ENCODE results near the gene OR1M1. TPM values are rescaled to one million over a fixed set of nuclear protein-coding genes. Genes with fewer than 3 reads are reported as not detected.
A peak's percentile ranks its signal among the peaks of the same experiment; 100 is the strongest.
"Not testable (repeated sequence)": the region's sequence is repeated elsewhere in the genome, so short reads cannot be mapped to it uniquely, and the experiment has no call there.

The OR1M1 gene
- total and polyA plus RNA-seq, 5 donors from 2014 or later = not detected

GRCh38 chr19:9060564-9061340, 26.1 kb upstream of the OR1M1 start:
- no peak for ATAC-seq (ENCODE audit: low read depth in 2 of 2)
- Mint-ChIP-seq H3K27me3 (no peaks in the 10 kb centered on the region), H3K4me3 (no peak overlapping the region), H3K27ac (no peak overlapping the region), H3K36me3 (no peaks in the 10 kb centered on the region), H3K9me3 (peaks cover 0 to 2% (median 0%) of the 10 kb centered on the region in 7 donors), H3K4me1 (no peaks in the 10 kb centered on the region)
- no peak overlapping the region for H3K4me3 ChIP-seq (ENCODE audit: low read depth, low read length)
- H3K9me3 ChIP-seq (ENCODE audit: control insufficient read depth in 2 of 2, low read length in 2 of 2) = no peaks in the 10 kb centered on the region
- DNase-seq = no peak
- no peak overlapping the region for H3K27ac ChIP-seq (ENCODE audit: insufficient read depth, low read length, poor library complexity, severe bottlenecking)
- H3K4me1 ChIP-seq (ENCODE audit: control insufficient read depth, insufficient read depth, low read length, poor library complexity, severe bottlenecking) = no peaks in the 10 kb centered on the region
- H3K36me3 ChIP-seq (ENCODE audit: control insufficient read depth, insufficient read depth, low read length) = no peaks in the 10 kb centered on the region
- no peaks in the 10 kb centered on the region for H3K27me3 ChIP-seq (ENCODE audit: control insufficient read depth, insufficient read depth, low read length)

DNA sequence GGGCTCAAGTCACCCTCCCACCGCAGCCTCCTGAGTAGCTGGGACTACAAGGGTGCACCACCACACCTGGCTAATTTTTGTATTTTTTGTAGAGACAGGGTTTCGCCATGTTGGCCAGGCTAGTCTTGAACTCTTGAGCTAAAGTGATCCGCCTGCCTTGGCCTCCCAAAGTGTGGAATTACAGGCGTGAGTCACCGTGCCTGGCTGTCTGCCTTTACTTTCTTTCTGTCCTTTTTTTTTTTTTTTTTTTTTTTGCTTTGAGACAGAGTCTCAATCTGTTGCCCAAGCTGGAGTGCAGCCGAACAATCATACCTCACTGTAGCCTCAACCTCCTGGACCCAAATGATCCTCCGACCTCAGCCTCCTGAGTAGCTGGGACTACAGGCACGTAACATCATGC, 25.0 kb upstream of the OR1M1 start:
- Histone ChIP-seq H3K4me1 (ENCODE audit: control insufficient read depth, insufficient read depth, low read length, poor library complexity, severe bottlenecking) (no peaks in the 10 kb centered on the region), H3K27me3 (ENCODE audit: control insufficient read depth, insufficient read depth, low read length) (no peaks in the 10 kb centered on the region), H3K4me3 (ENCODE audit: low read depth, low read length) (no peak overlapping the region), H3K36me3 (ENCODE audit: control insufficient read depth, insufficient read depth, low read length) (no peaks in the 10 kb centered on the region), H3K27ac (ENCODE audit: insufficient read depth, low read length, poor library complexity, severe bottlenecking) (no peak overlapping the region), H3K9me3 (ENCODE audit: control insufficient read depth in 2 of 2, low read length in 2 of 2) (no peaks in the 10 kb centered on the region)
- Mint-ChIP-seq H3K36me3 (no peaks in the 10 kb centered on the region), H3K27ac (no peak overlapping the region), H3K4me1 (no peaks in the 10 kb centered on the region), H3K27me3 (no peaks in the 10 kb centered on the region), H3K9me3 (peaks cover 0 to 2% (median 0%) of the 10 kb centered on the region in 7 donors), H3K4me3 (no peak overlapping the region)
- DNase-seq (no peak), ATAC-seq (ENCODE audit: low read depth in 2 of 2) (no peak)

- Mint-ChIP-seq H3K27me3 (no peaks in the 10 kb centered on the region), H3K4me1 (no peaks in the 10 kb centered on the region), H3K36me3 (no peaks in the 10 kb centered on the region), H3K9me3 (peaks cover 0 to 2% (median 0%) of the 10 kb centered on the region in 7 donors), H3K4me3 (no peak overlapping the region), H3K27ac (peak overlapping the region in 1 of 3 donors; percentile 10)
- Histone ChIP-seq H3K9me3 (ENCODE audit: control insufficient read depth in 2 of 2, low read length in 2 of 2) (no peaks in the 10 kb centered on the region), H3K4me1 (ENCODE audit: control insufficient read depth, insufficient read depth, low read length, poor library complexity, severe bottlenecking) (no peaks in the 10 kb centered on the region), H3K27me3 (ENCODE audit: control insufficient read depth, insufficient read depth, low read length) (no peaks in the 10 kb centered on the region), H3K36me3 (ENCODE audit: control insufficient read depth, insufficient read depth, low read length) (no peaks in the 10 kb centered on the region), H3K27ac (ENCODE audit: insufficient read depth, low read length, poor library complexity, severe bottlenecking) (no peak overlapping the region), H3K4me3 (ENCODE audit: low read depth, low read length) (no peak overlapping the region)
- DNase-seq (no peak), ATAC-seq (ENCODE audit: low read depth in 2 of 2) (no peak)
Measured at GRCh38 chr19:9065457-9066014, 21.3 kb upstream of the OR1M1 start.

DNA sequence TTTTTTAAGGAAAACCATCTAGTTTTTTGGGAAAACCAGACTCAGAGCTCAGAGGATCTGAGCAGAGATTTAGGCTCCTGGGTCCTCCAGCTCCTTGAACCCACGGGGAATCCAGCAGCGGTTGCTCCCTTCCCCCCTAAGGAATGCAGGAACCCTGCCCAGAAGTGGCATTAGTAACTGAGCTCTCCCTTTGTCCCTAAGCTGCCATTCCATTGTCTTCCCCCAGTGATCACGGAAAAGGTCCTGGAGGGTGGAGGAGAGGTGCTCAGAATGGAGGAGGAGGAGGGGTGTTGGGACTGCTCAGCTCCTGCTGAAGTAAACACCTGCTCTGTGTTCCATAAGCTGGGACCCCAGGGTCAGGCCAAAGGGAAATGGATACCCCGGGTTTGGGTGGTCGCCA, 16.8 kb upstream of the OR1M1 start:
- Histone ChIP-seq H3K36me3 (ENCODE audit: control insufficient read depth, insufficient read depth, low read length) (no peaks in the 10 kb centered on the region), H3K4me3 (ENCODE audit: low read depth, low read length) (no peak overlapping the region), H3K27ac (ENCODE audit: insufficient read depth, low read length, poor library complexity, severe bottlenecking) (no peak overlapping the region), H3K27me3 (ENCODE audit: control insufficient read depth, insufficient read depth, low read length) (no peaks in the 10 kb centered on the region), H3K4me1 (ENCODE audit: control insufficient read depth, insufficient read depth, low read length, poor library complexity, severe bottlenecking) (no peaks in the 10 kb centered on the region), H3K9me3 (ENCODE audit: control insufficient read depth in 2 of 2, low read length in 2 of 2) (no peaks in the 10 kb centered on the region)
- ATAC-seq (ENCODE audit: low read depth in 2 of 2) (no peak), DNase-seq (no peak)
- H3K4me1 Mint-ChIP-seq = no peaks in the 10 kb centered on the region
- no peak overlapping the region for H3K4me3 Mint-ChIP-seq
- peaks cover 5% of the 10 kb centered on the region for H3K27me3 Mint-ChIP-seq
- H3K36me3 Mint-ChIP-seq = no peaks in the 10 kb centered on the region
- H3K27ac Mint-ChIP-seq = no peak overlapping the region
- H3K9me3 Mint-ChIP-seq = peaks cover 0 to 2% (median 0%) of the 10 kb centered on the region in 7 donors

DNA sequence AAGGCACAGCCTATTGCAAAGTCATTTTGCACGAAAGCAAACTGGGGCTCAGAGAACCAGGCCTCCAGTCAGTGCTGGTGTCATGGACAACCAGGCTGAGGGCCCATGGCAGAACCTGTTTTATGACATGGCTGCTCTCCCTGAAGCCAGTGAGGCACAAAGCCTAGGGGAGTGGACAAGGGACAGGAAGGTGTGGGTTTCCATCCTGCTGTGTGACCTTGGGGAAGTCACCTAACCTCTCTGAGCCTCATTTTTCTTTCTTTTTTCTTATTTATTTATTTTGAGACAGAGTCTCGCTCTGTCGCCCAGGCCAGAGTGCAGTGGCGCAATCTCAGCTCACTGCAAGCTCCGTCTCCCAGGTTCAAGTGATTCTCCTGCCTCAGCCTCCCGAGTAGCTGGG, 15.1 kb upstream of the OR1M1 start:
- not testable (repeated sequence) for H3K4me1 ChIP-seq (ENCODE audit: control insufficient read depth, insufficient read depth, low read length, poor library complexity, severe bottlenecking); H3K27me3 ChIP-seq (ENCODE audit: control insufficient read depth, insufficient read depth, low read length); H3K27ac ChIP-seq (ENCODE audit: insufficient read depth, low read length, poor library complexity, severe bottlenecking); H3K36me3 Mint-ChIP-seq; H3K27me3 Mint-ChIP-seq; H3K9me3 ChIP-seq (ENCODE audit: control insufficient read depth in 2 of 2, low read length in 2 of 2); ATAC-seq (ENCODE audit: low read depth in 2 of 2); DNase-seq; H3K4me3 ChIP-seq (ENCODE audit: low read depth, low read length); H3K4me3 Mint-ChIP-seq; H3K27ac Mint-ChIP-seq; H3K4me1 Mint-ChIP-seq; H3K9me3 Mint-ChIP-seq; H3K36me3 ChIP-seq (ENCODE audit: control insufficient read depth, insufficient read depth, low read length)

- no peak overlapping the region for H3K4me3 Mint-ChIP-seq
- H3K27me3 Mint-ChIP-seq = peaks cover 5% of the 10 kb centered on the region
- H3K27ac ChIP-seq (ENCODE audit: insufficient read depth, low read length, poor library complexity, severe bottlenecking) = no peak overlapping the region
- H3K36me3 ChIP-seq (ENCODE audit: control insufficient read depth, insufficient read depth, low read length) = no peaks in the 10 kb centered on the region
- H3K36me3 Mint-ChIP-seq = no peaks in the 10 kb centered on the region
- no peak for DNase-seq
- H3K4me3 ChIP-seq (ENCODE audit: low read depth, low read length) = no peak overlapping the region
- no peak for ATAC-seq (ENCODE audit: low read depth in 2 of 2)
- H3K9me3 Mint-ChIP-seq = peaks cover 0 to 2% (median 0%) of the 10 kb centered on the region in 7 donors
- H3K9me3 ChIP-seq (ENCODE audit: control insufficient read depth in 2 of 2, low read length in 2 of 2) = no peaks in the 10 kb centered on the region
- H3K27ac Mint-ChIP-seq = no peak overlapping the region
- no peaks in the 10 kb centered on the region for H3K4me1 ChIP-seq (ENCODE audit: control insufficient read depth, insufficient read depth, low read length, poor library complexity, severe bottlenecking)
- no peaks in the 10 kb centered on the region for H3K4me1 Mint-ChIP-seq
- H3K27me3 ChIP-seq (ENCODE audit: control insufficient read depth, insufficient read depth, low read length) = no peaks in the 10 kb centered on the region
Measured at GRCh38 chr19:9073806-9074205, 13.1 kb upstream of the OR1M1 start.

DNA sequence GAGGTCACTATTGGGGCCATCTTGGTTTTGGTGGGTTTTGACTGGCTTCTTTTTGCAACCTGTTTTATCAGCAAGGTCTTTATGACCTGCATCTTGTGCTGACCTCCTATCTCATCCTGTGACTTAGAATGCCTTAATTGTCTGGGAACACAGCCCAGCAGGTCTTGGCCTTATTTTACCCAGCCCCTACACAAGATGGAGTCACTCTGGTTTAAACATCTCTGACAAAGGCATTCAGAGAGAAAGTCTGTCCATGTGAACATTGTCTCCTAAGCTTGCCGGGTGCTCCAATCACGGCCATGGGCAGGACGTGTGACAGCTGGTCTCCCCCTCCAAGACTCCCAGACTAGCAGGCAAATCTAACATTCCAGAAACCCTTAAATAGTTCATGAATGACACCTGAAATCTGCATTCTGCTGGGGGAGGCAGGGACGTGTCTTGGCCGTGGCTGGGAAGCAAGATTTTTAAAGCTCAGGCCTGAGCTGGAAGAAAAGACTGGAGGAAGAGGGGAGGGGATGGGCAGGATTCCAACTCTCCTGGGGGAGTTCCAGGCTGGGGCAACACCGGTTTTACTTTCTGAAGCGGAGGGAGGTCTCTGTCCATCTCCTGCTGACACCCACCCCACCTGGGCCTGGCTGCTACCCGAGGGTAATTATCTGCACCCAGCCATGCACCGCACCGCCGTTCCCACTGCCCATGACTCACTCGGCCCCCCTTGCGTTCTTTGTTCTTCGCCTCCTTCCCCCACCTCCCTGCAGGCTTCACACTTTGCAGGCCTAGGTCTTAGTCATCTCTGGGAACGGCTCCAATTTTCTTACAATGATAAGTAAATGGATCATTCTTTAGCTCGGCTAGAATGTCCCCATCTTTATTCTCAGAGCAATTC, 11.6 kb upstream of the OR1M1 start:
- Mint-ChIP-seq H3K27ac (no peak overlapping the region), H3K4me1 (peaks cover 0 to 3% (median 0%) of the 10 kb centered on the region in 4 donors), H3K27me3 (peaks cover 5% of the 10 kb centered on the region), H3K4me3 (no peak overlapping the region), H3K9me3 (peaks cover 0 to 2% (median 0%) of the 10 kb centered on the region in 7 donors), H3K36me3 (no peaks in the 10 kb centered on the region)
- Histone ChIP-seq H3K4me3 (ENCODE audit: low read depth, low read length) (no peak overlapping the region), H3K9me3 (ENCODE audit: control insufficient read depth in 2 of 2, low read length in 2 of 2) (no peaks in the 10 kb centered on the region), H3K36me3 (ENCODE audit: control insufficient read depth, insufficient read depth, low read length) (no peaks in the 10 kb centered on the region), H3K4me1 (ENCODE audit: control insufficient read depth, insufficient read depth, low read length, poor library complexity, severe bottlenecking) (no peaks in the 10 kb centered on the region), H3K27me3 (ENCODE audit: control insufficient read depth, insufficient read depth, low read length) (no peaks in the 10 kb centered on the region), H3K27ac (ENCODE audit: insufficient read depth, low read length, poor library complexity, severe bottlenecking) (no peak overlapping the region)
- DNase-seq = no peak
- ATAC-seq (ENCODE audit: low read depth in 2 of 2) = no peak
